Sigmoid colon (tissue), 7 donors: ENCODE measurements around the gene DSCAML1. TPM values are rescaled to one million over a fixed set of nuclear protein-coding genes. Genes with fewer than 3 reads are reported as not detected.

Source experiments
- DNase-seq: peaks from one replicate; pipeline ENCODE4 v3.0.0-alpha.2; 2019
- H3K27ac ChIP-seq, 4 donors: fragments of 200-600 bp; sonication (generic); one replicate each; pipeline ENCODE4 v1.5.1; 2016 to 2019; ENCODE audit warnings: mild to moderate bottlenecking in 1 of 4
- H3K27me3 ChIP-seq, 3 donors: fragments of 200-600 bp; sonication (generic); one replicate each; pipeline ENCODE4 v1.5.1; 2019; ENCODE audit warnings: mild to moderate bottlenecking in 1 of 3
- H3K36me3 ChIP-seq, 4 donors: fragments of 200-600 bp; sonication (generic); one replicate each; pipeline ENCODE4 v1.5.1; 2016 to 2019
- H3K4me1 ChIP-seq, 4 donors: fragments of 200-600 bp; sonication (generic); one replicate each; pipeline ENCODE4 v1.5.1; 2017 to 2019
- H3K4me3 ChIP-seq, 4 donors: fragments of 200-600 bp; sonication (generic); one replicate each; pipeline ENCODE4 v1.5.1; 2017 to 2019; ENCODE audit warnings: mild to moderate bottlenecking in 2 of 4, moderate library complexity in 1 of 4
- H3K9me3 ChIP-seq, 4 donors: fragments of 200-600 bp in 3 of 4; sonication (generic) in 3 of 4; one replicate each; pipeline versions ENCODE4 v1.5.1 to v1.6.1; 2013 to 2019
- EP300 ChIP-seq, 4 donors: sonication (generic); formaldehyde crosslinking; IDR thresholded peaks; one replicate each; pipeline ENCODE4 v1.6.1; 2017; ENCODE audit warnings: antibody characterized with exemption in 4 of 4
- POLR2A ChIP-seq, 2 donors: fragments of 450-650 bp; IDR thresholded peaks; one replicate each; pipeline ENCODE4 v1.6.1; 2016; ENCODE audit warnings: antibody characterized with exemption in 2 of 2, mild to moderate bottlenecking in 2 of 2, moderate library complexity in 2 of 2
- POLR2AphosphoS5 ChIP-seq, 4 donors: sonication (generic); formaldehyde crosslinking; IDR thresholded peaks; one replicate each; pipeline ENCODE4 v1.6.1; 2017; ENCODE audit warnings: antibody characterized with exemption in 4 of 4
- WGBS, 2 donors: extraction: QIAGEN DNeasy Blood & Tissue Kit; methylation state at CpG; one replicate each; pipeline ENCODE4 v1.1.7; 2013; 5-methylcytosine and 5-hydroxymethylcytosine counted together
- intact Hi-C: fragments of 100-400 bp; cut with DNase I; formaldehyde crosslinking; loops from one replicate; pipeline ENCODE4 v1.15.1; 2023
- polyA plus RNA-seq, 3 donors: library from polyadenylated mRNA; stranded (reverse); fragments of 200-250 nt; gene quantifications; one replicate each; pipeline ENCODE4 v1.2.3, GENCODE V29; 2013
- total RNA-seq, 4 donors: library from RNA; depleted of rRNA; stranded (reverse); fragments of >200 nt; gene quantifications; one replicate each; pipeline ENCODE4 v1.1.0, GENCODE V29; 2016
- TF ChIP-seq, protein P1 (sequence below), 4 experiments: fragments of 450-650 bp in 3 of 4; fragments of 200-600 bp in 1 of 4; IDR thresholded peaks; one replicate each; pipeline ENCODE4 v1.5.1; 2016 to 2019; ENCODE audit warnings: antibody characterized with exemption in 4 of 4, mild to moderate bottlenecking in 3 of 4, moderate library complexity in 2 of 4
- donor health status: healthy with polysubstance abuse.
- donor health status: Bipolar disorder and iron deficiency.
- donor health status: healthy.

DSCAML1 gene
- total and polyA plus RNA-seq, 7 donors, result under 0.01 to 7.5 (median 1.2) TPM

DNA sequence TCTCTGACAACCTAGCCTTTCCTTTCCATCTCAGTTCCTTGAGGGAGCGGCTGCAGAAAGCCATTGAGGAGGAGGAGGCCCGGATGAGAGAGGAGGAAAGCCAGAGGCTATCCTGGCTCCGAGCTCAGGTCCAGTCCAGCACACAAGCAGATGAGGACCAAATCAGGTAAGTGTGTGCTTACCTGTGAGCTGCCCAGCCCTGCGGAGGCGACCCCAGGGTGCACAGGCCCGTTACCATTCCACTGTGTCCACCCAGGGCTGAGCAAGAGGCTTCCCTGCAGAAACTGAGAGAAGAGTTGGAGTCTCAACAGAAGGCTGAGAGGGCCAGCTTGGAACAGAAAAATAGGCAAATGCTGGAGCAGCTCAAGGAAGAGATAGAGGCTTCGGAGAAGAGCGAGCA, 406.3 kb downstream of the DSCAML1 start:
- Histone ChIP-seq H3K4me1 (no peaks in the 10 kb centered on the region), H3K36me3 (peaks cover 20 to 95% (median 61%) of the 10 kb centered on the region in 4 donors), H3K27me3 (no peaks in the 10 kb centered on the region), H3K9me3 (no peaks in the 10 kb centered on the region), H3K4me3 (no peak overlapping the region), H3K27ac (no peak overlapping the region)
- intact Hi-C loops, result no loop called here
- peak; percentile 25 for DNase-seq
- WGBS, 2 donors, result 95% methylated on average over 8 of the region's 8 CpGs
- TF ChIP-seq POLR2A (IDR thresholded peaks at IDR 0.05) (no peak), EP300 (IDR thresholded peaks at IDR 0.05) (no peak), POLR2AphosphoS5 (IDR thresholded peaks at IDR 0.05) (no peak)
- TF ChIP-seq, protein P1, sequence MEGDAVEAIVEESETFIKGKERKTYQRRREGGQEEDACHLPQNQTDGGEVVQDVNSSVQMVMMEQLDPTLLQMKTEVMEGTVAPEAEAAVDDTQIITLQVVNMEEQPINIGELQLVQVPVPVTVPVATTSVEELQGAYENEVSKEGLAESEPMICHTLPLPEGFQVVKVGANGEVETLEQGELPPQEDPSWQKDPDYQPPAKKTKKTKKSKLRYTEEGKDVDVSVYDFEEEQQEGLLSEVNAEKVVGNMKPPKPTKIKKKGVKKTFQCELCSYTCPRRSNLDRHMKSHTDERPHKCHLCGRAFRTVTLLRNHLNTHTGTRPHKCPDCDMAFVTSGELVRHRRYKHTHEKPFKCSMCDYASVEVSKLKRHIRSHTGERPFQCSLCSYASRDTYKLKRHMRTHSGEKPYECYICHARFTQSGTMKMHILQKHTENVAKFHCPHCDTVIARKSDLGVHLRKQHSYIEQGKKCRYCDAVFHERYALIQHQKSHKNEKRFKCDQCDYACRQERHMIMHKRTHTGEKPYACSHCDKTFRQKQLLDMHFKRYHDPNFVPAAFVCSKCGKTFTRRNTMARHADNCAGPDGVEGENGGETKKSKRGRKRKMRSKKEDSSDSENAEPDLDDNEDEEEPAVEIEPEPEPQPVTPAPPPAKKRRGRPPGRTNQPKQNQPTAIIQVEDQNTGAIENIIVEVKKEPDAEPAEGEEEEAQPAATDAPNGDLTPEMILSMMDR (IDR thresholded peaks at IDR 0.05), result no peak

DNA sequence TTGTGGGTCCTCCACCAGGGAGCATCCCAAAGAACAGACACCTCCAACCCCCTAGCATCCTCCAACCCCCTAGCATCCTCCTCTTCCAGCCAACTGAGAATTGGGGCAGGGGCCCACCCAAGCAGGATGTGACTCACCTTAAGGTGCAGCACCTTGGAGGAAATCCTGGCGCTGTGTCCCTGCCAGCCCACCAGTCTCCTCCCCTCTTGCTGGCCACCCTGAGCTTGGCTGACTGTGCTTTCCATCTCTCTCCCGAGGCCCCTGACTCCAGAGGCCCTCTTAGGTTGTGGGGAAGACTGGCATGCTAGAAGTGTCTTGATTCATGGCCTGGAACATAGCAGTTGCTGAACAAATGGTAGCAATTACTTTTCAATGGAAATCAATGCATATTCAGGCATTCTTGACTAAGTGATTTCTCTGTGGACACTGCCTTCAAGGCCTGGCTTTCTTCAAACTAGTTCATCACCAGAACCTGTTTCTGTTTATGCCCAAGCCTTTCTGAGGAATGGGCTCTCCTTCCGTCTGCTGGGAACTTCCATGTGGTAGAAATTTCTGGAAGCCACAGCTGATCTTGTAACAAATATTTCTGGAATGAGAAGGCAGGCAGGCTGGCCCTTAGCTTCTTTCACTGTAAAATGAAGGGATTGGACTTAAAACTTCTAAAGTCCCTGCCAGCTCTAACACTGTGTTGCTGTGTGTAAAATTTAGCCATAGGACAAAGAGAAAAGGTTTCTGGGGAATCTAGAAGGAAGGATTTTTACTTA, 408.8 kb downstream of the DSCAML1 start:
- no peaks in the 10 kb centered on the region for H3K9me3 ChIP-seq
- TF ChIP-seq POLR2AphosphoS5 (IDR thresholded peaks at IDR 0.05), result no peak
- TF ChIP-seq POLR2A (IDR thresholded peaks at IDR 0.05), result no peak
- TF ChIP-seq EP300 (IDR thresholded peaks at IDR 0.05), result no peak
- TF ChIP-seq, protein P1 (IDR thresholded peaks at IDR 0.05), result no peak
- H3K4me3 ChIP-seq, result no peak overlapping the region
- peak; percentile 38 for DNase-seq
- peaks cover 10 to 95% (median 41%) of the 10 kb centered on the region in 4 donors for H3K36me3 ChIP-seq
- no peak overlapping the region for H3K27ac ChIP-seq
- H3K4me1 ChIP-seq, result no peaks in the 10 kb centered on the region
- 93 to 95% methylated on average over 3 of the region's 3 CpGs for WGBS, 2 donors
- intact Hi-C loops, result no loop called here
- H3K27me3 ChIP-seq, result no peaks in the 10 kb centered on the region

DNA sequence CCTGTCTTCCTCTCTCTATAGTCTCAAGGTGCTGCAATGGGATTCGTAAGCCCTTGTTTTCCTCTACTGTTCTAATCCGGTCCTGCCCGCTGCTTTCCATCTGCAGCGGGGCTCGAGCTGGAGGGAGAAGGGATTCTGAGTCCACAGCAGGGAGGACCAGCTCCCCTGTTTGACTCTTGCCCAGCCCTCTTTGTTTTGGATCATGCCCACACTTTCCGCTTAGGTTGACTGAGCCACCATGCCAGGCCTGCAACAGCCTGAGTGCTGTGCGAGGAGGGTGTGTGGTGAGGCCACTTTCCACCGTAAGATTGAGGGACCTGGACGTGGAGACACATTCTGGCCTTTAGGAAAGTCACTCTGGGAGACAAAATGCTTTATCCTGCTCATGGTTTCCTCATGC, 411.1 kb downstream of the DSCAML1 start:
- H3K4me3 ChIP-seq, result no peak overlapping the region
- peak; percentile 9 for DNase-seq
- no peak overlapping the region for H3K27ac ChIP-seq
- peaks cover 5 to 95% (median 32%) of the 10 kb centered on the region in 4 donors for H3K36me3 ChIP-seq
- intact Hi-C loops, result no loop called here
- H3K9me3 ChIP-seq, result no peaks in the 10 kb centered on the region
- TF ChIP-seq EP300 (IDR thresholded peaks at IDR 0.05), result no peak
- TF ChIP-seq, protein P1 (IDR thresholded peaks at IDR 0.05), result no peak
- 97 to 98% methylated on average over 9 of the region's 9 CpGs for WGBS, 2 donors
- H3K4me1 ChIP-seq, result no peaks in the 10 kb centered on the region
- no peaks in the 10 kb centered on the region for H3K27me3 ChIP-seq

DNA sequence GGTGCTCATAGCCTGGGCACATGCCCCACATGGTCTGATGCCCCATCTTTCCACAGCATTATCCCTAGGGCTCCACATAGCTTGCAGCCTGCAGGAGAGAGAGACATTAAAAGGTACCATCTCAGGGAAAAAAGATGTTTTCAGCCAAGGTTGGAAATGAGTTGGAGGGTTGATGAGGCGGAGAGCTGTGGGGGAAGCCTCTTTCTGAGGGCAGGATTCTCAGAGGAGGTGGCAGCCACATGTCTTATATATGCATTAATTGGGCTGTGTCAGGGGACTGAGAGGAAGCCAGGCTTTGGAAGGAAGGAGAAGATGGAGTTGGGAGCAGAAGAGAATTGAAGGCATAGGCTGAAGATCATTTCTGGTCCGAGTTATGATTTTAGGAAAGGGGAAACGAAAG, 411.5 kb downstream of the DSCAML1 start:
- TF ChIP-seq EP300 (IDR thresholded peaks at IDR 0.05) (no peak), POLR2A (IDR thresholded peaks at IDR 0.05) (no peak), POLR2AphosphoS5 (IDR thresholded peaks at IDR 0.05) (no peak)
- TF ChIP-seq, protein P1 (IDR thresholded peaks at IDR 0.05), result no peak
- intact Hi-C loops, result no loop called here
- H3K27ac ChIP-seq, result no peak overlapping the region
- no peaks in the 10 kb centered on the region for H3K9me3 ChIP-seq
- peak; percentile 11 for DNase-seq
- 95 to 100% methylated on average over 3 of the region's 3 CpGs for WGBS, 2 donors
- H3K4me1 ChIP-seq, result no peaks in the 10 kb centered on the region
- no peaks in the 10 kb centered on the region for H3K27me3 ChIP-seq
- no peak overlapping the region for H3K4me3 ChIP-seq
- peaks cover 5 to 95% (median 33%) of the 10 kb centered on the region in 4 donors for H3K36me3 ChIP-seq
